Effector memory CD4-positive, alpha-beta T cell (primary cell): ENCODE results near the gene APLNR.

ENCODE experiments used
- DNase-seq, 3 donors: peaks; one replicate each; pipeline ENCODE4 v3.0.0-alpha.2; 2020
- H3K27ac ChIP-seq: 2 replicates; pipeline ENCODE4 v1.7.0; 2013; ENCODE audit warnings: mild to moderate bottlenecking, low read length, moderate library complexity; ENCODE audit not compliant: insufficient read depth, poor library complexity, severe bottlenecking
- H3K27me3 ChIP-seq: replicated peaks from 2 replicates; pipeline ENCODE4 v1.7.0; 2013; ENCODE audit warnings: mild to moderate bottlenecking, low read length; ENCODE audit not compliant: insufficient read depth, control insufficient read depth, poor library complexity, severe bottlenecking
- H3K36me3 ChIP-seq: 2 replicates; pipeline ENCODE4 v1.7.0; 2013; ENCODE audit warnings: mild to moderate bottlenecking, low read length, moderate library complexity; ENCODE audit not compliant: control insufficient read depth, insufficient read depth
- H3K4me1 ChIP-seq: 2 replicates; pipeline ENCODE4 v1.7.0; 2013; ENCODE audit warnings: low read length, mild to moderate bottlenecking; ENCODE audit not compliant: control insufficient read depth, insufficient read depth, poor library complexity, severe bottlenecking
- H3K4me3 ChIP-seq: 2 replicates; pipeline ENCODE4 v1.7.0; 2013; ENCODE audit warnings: low read length, low read depth, mild to moderate bottlenecking; ENCODE audit not compliant: insufficient read depth, poor library complexity, severe bottlenecking
- H3K9me3 ChIP-seq: 2 replicates; pipeline ENCODE4 v1.7.0; 2013; ENCODE audit warnings: mild to moderate bottlenecking, low read length, moderate library complexity; ENCODE audit not compliant: control insufficient read depth

APLNR gene

DNA sequence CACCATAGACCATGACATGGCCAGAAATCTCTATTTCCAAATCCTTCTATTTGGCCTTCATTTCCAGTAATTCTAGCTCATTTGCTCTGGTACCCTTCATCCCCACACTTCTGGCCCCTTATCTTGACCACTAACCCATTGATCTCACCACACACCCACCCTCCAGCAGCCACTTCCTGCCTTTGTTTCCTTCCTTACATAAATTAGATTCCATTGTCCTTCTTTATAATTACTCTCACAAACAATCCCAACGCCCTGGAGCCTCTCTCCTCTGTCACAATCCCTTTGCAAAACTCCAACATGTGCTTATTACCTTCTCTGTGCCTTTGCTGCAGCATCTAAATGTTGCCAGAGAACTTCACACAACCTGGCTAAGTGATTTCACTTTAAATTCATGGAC lies 14.8 kb downstream of the APLNR start:
- no peaks in the 10 kb centered on the region for H3K9me3 ChIP-seq
- DNase-seq, result no peak
- no peak overlapping the region for H3K4me3 ChIP-seq
- H3K4me1 ChIP-seq, result no peaks in the 10 kb centered on the region
- no peaks in the 10 kb centered on the region for H3K27me3 ChIP-seq
- H3K36me3 ChIP-seq, result no peaks in the 10 kb centered on the region
- no peak overlapping the region for H3K27ac ChIP-seq

DNA sequence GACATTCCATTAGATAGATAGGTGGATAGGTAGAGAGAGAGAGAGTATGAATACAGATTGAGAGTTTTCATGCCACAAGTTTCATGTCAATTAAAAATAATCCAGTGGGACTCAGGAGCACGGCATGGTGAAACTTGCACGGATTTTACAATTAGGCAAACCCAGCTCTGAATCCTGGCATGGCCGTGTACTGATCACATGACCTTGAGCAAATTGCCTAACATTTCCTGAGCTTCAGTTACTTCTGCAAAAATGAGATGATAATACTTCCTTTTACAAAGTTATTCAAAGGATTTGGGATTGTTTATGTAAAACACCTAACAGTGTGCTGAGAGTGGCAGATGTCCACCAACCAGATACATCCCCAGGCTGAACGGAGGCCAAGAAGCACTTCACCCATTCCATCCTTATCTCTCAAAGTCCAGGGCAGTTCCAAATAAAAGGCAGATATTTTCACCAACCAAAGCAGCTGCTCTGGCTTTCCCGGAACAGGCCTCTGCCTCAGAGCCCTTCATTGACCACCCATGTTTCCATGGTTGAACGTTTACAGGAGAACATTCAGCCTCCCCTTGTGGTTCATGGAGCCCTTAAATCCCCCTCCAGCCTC lies 17.9 kb downstream of the APLNR start:
- no peaks in the 10 kb centered on the region for H3K4me1 ChIP-seq
- no peak overlapping the region for H3K4me3 ChIP-seq
- H3K36me3 ChIP-seq, result no peaks in the 10 kb centered on the region
- H3K27me3 ChIP-seq, result no peaks in the 10 kb centered on the region
- H3K27ac ChIP-seq, result no peak overlapping the region
- no peaks in the 10 kb centered on the region for H3K9me3 ChIP-seq
- DNase-seq, result no peak

DNA sequence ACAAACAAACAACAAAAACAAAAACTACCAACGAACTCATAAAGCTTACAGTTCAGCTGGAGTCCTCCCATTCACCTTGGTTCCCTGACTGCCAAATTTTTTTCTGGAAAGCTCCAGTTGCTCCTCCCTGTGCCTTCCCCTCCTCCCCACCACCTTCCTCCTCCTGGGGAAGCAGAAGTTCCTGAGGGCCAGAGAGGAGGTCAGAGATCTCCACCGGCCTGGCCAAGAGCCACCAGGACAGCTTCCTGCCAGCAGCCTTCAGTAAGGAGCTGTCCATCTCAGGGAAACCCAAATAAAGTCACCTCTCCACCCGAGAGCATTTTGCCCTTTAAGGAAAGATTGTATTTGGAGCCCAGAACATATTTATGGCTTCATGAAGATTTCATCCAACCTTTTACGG lies 20.0 kb downstream of the APLNR start:
- Histone ChIP-seq H3K36me3 (no peaks in the 10 kb centered on the region), H3K9me3 (no peaks in the 10 kb centered on the region), H3K4me1 (no peaks in the 10 kb centered on the region), H3K4me3 (no peak overlapping the region), H3K27me3 (no peaks in the 10 kb centered on the region), H3K27ac (no peak overlapping the region)
- DNase-seq, result no peak

DNA sequence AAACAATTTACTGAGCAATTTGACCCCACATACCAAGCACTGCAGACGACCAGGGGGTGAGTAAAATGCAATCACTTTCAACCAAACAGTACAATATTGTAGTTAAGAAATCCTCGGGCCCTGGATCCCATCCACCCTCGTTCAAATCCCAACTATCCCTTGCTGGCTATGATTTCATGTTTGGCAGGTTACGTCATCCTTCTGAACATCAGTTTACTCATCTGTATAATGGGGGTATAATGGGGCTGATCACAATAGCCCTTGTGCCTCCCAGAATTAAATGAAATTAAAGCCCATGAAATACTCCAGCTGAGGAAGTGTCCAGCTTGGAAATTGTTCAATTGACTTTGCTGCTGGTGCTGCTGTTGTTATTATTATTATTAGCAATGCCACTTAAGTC lies 20.6 kb downstream of the APLNR start:
- H3K9me3 ChIP-seq, result no peaks in the 10 kb centered on the region
- no peak for DNase-seq
- no peaks in the 10 kb centered on the region for H3K36me3 ChIP-seq
- no peak overlapping the region for H3K27ac ChIP-seq
- H3K27me3 ChIP-seq, result no peaks in the 10 kb centered on the region
- no peaks in the 10 kb centered on the region for H3K4me1 ChIP-seq
- H3K4me3 ChIP-seq, result no peak overlapping the region

DNA sequence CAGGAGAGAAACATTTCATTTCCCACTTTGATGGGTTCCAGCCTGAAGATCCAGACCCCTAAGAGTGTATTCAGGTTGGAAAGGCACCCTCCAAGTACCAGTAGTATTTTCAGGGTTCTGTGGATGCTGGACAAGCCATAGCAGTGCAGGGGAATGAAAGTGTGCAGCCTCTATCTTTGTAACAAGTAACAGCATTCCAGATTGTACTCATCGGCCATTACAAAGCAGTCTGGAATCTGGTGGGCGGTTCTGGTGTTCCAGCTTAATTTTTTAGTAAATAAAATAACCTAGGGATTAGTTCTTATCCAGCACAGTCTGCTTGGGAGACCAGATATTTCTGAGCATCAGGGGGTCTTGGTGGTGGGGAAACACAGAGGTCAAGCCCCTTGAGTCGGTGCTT lies 22.6 kb downstream of the APLNR start:
- no peaks in the 10 kb centered on the region for H3K9me3 ChIP-seq
- no peak for DNase-seq
- no peaks in the 10 kb centered on the region for H3K4me1 ChIP-seq
- H3K36me3 ChIP-seq, result no peaks in the 10 kb centered on the region
- no peaks in the 10 kb centered on the region for H3K27me3 ChIP-seq
- no peak overlapping the region for H3K4me3 ChIP-seq
- H3K27ac ChIP-seq, result no peak overlapping the region

DNA sequence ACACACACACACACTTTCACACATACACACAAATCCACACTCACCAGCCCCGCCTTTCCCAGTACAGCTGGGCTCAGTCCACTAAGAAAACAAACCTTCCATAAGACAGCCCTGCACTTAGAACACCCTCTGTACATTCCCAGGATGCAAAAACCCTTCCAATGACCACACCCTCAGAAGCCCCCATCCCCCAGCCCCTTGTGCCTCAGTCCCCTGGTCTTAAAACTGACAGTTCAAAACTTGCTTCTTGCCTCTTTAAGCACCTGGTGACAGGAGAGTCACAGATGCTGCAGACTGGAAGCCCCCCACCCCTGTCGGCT lies 23.0 kb downstream of the APLNR start:
- no peaks in the 10 kb centered on the region for H3K27me3 ChIP-seq
- no peak overlapping the region for H3K27ac ChIP-seq
- H3K4me1 ChIP-seq, result no peaks in the 10 kb centered on the region
- H3K4me3 ChIP-seq, result no peak overlapping the region
- H3K9me3 ChIP-seq, result no peaks in the 10 kb centered on the region
- no peaks in the 10 kb centered on the region for H3K36me3 ChIP-seq
- DNase-seq, result no peak

DNA sequence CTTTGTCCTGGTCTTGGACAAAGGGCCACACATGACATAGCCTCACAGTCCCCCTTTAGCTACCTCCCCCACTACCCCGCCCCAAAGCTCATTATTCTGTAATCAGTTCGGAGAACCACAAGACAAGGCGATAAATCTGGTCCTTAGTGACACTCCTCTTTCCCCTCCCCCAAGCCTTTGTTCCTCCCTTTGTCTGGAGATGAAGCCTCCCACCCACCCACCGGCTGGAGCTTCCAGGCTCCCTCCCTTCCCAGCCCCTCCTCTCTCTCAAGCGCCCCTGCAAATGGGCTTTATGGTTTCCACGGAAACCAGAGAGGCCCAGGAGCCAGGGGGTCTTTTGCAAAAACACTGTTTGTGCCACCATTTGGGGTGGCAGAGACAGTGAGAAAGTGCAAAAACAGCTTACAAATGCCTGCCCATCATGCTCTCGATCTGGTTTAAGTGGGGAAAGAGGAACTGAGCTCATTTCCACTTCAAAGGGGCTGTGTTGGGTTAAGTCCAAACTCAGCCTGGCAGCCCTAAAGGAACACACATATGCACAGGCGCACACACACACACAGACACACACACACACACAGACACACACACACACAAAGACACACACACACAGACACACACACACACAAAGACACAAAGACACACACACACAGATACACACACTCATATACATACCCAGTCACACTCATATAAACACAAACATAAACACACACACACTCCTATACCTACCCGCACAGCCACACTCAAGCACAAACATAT lies 23.5 kb downstream of the APLNR start:
- Histone ChIP-seq H3K27ac (no peak overlapping the region), H3K4me3 (no peak overlapping the region)
- DNase-seq, result no peak

DNA sequence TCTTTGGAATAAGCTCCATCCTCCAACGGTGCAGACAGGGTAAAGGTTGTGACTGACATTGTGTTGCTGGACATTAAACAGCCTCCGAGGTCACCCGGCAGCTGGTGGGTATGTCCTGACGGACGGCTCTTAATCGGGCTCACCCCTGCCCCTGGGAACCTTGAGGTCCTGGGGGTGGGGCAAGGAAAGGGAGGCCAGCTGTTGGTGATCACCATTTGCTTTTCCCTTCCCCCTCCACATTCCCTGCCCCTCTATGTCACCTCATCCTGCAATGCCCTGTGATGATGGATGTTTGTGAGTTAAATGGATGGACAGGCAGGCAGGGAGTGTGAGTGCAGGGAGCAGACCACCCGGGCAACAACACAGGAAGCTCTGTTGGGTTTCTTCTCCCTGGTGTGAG lies 26.3 kb downstream of the APLNR start:
- H3K9me3 ChIP-seq, result no peaks in the 10 kb centered on the region
- no peak for DNase-seq
- no peaks in the 10 kb centered on the region for H3K36me3 ChIP-seq
- H3K4me3 ChIP-seq, result no peak overlapping the region
- H3K27me3 ChIP-seq, result no peaks in the 10 kb centered on the region
- no peak overlapping the region for H3K27ac ChIP-seq
- no peaks in the 10 kb centered on the region for H3K4me1 ChIP-seq

More for the DNA sequence above, 23.5 kb downstream of the APLNR start:
- Histone ChIP-seq H3K36me3 (no peaks in the 10 kb centered on the region), H3K9me3 (no peaks in the 10 kb centered on the region), H3K4me1 (no peaks in the 10 kb centered on the region), H3K27me3 (no peaks in the 10 kb centered on the region)

DNA sequence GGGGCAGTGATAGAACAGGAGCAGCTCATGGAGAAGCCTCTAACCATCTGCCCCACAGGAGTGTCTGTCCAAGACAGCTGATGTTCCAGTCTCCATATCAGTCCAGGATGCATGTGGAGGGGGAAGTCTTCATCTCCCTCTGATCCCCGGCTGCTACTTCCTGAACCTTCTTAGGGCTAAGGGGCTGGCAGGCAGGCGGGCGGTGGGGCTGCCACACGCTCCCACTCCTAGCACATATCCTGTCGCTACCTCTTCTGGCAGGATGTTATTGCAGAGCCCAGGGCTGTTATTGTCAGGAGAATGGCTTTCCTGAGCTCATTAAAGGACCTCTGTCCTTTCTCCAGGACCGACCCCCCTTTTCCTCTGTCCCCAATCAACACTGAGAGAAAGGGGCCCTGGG lies 29.9 kb downstream of the APLNR start:
- no peaks in the 10 kb centered on the region for H3K4me1 ChIP-seq
- H3K9me3 ChIP-seq, result no peaks in the 10 kb centered on the region
- no peak overlapping the region for H3K4me3 ChIP-seq
- no peak for DNase-seq
- H3K36me3 ChIP-seq, result no peaks in the 10 kb centered on the region
- no peaks in the 10 kb centered on the region for H3K27me3 ChIP-seq
- H3K27ac ChIP-seq, result no peak overlapping the region

DNA sequence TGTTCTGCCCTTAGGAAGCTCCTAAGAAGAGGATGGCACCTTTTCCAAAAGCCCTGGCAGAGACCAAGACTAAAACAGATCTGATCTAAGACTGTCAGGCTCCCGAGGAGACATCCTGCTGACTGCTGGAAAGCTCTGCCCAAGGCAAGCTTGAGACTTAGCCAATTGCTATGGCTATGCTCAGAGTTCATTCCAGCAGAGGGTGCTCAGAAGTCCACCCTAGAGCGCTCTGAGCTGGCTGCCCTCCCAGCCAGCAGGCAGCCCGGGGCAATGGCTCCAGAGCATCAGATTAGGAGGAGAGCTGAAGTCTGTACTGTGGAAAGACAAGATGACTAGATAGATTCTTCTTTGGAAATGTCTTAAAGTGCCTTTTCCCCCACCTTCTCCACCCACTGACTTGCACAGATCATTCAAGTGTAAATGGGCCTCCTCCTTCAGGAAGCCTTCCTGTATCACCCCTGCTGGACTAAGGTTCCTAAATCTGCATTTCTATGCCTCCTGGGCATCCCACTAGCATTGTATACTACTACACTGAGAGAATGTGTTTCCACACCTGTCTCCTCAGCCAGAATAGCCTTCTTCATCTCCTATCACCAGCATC lies 31.9 kb downstream of the APLNR start:
- Histone ChIP-seq H3K36me3 (no peaks in the 10 kb centered on the region), H3K27ac (no peak overlapping the region), H3K27me3 (no peaks in the 10 kb centered on the region), H3K4me3 (no peak overlapping the region), H3K4me1 (no peaks in the 10 kb centered on the region), H3K9me3 (no peaks in the 10 kb centered on the region)
- no peak for DNase-seq
